ENCODE results near the gene DOCK2. TPM values are rescaled to one million over a fixed set of nuclear protein-coding genes. Genes with fewer than 3 reads are reported as not detected.

Gene DOCK2
- total RNA-seq, 4 donors from 2014 or later: 2.0 to 17.4 (median 7.5) TPM

DNA sequence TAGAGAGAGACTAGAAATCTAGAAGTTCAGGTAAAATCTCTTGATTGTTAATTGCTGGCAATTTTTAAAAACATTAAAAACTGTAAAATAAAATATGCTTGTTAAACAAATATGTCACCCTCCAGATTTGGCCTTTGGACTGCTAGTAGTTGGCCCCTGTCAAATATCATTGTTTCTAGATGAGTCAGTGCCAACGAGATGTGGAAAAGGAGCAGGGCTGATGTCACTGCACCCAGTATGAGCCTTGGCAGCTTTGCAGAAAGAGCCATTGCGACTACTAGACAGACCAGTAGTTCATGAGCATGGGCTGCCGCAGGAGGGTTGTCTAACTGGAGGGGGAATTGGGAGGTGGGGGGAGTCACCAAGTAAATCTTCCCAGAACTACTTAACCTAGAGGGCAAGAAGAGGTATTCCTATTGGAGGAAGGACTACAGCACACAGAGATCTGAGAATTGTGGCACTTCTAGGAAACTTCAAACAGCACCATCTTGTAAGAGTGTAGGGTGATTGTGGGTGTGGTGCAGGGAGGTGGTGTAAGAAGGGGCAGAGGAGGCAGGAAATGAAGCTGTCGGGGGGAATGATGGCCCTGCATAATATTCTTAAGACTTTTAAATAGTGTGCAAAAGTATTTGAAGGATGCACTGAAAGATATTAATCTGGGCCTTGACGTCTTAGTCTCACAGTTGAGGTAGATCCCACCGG lies 7.1 kb upstream of the DOCK2 start:
- intact Hi-C loops (cut with DNase I; ENCODE audit: low total_unique reads): no loop called here
- Histone ChIP-seq H3K4me1 (no peaks in the 10 kb centered on the region), H3K9me3 (no peaks in the 10 kb centered on the region), H3K27me3 (no peaks in the 10 kb centered on the region), H3K4me3 (no peak overlapping the region), H3K36me3 (no peaks in the 10 kb centered on the region), H3K27ac (no peak overlapping the region)
- TF ChIP-seq POLR2A (IDR thresholded peaks at IDR 0.05): no peak
- TF ChIP-seq, protein P1, sequence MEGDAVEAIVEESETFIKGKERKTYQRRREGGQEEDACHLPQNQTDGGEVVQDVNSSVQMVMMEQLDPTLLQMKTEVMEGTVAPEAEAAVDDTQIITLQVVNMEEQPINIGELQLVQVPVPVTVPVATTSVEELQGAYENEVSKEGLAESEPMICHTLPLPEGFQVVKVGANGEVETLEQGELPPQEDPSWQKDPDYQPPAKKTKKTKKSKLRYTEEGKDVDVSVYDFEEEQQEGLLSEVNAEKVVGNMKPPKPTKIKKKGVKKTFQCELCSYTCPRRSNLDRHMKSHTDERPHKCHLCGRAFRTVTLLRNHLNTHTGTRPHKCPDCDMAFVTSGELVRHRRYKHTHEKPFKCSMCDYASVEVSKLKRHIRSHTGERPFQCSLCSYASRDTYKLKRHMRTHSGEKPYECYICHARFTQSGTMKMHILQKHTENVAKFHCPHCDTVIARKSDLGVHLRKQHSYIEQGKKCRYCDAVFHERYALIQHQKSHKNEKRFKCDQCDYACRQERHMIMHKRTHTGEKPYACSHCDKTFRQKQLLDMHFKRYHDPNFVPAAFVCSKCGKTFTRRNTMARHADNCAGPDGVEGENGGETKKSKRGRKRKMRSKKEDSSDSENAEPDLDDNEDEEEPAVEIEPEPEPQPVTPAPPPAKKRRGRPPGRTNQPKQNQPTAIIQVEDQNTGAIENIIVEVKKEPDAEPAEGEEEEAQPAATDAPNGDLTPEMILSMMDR (IDR thresholded peaks at IDR 0.05): no peak
- no peak for DNase-seq

DNA sequence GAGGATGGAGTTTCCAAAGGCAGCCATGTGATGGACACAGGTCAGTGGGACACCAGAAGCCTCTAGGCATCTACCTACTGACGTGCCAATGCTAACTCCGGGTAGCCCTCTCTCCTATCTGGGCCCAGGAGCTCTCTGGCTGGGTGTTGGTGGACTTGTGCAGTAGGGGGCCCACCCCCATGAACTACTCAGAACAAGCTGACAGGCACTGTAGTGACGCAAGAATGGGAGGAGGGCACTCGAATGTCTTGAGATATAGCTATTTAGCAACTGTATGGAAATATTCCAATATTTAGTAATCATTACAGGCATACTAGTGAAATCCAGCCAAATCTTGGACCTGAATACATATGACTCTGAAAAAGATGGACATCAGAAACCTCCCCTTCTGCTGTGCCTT lies 5.7 kb upstream of the DOCK2 start:
- intact Hi-C loops (cut with DNase I; ENCODE audit: low total_unique reads): no loop called here
- Histone ChIP-seq H3K4me1 (no peaks in the 10 kb centered on the region), H3K27ac (no peak overlapping the region), H3K36me3 (no peaks in the 10 kb centered on the region), H3K4me3 (no peak overlapping the region), H3K27me3 (no peaks in the 10 kb centered on the region), H3K9me3 (no peaks in the 10 kb centered on the region)
- TF ChIP-seq POLR2A (IDR thresholded peaks at IDR 0.05): no peak
- TF ChIP-seq, protein P1 (IDR thresholded peaks at IDR 0.05): no peak
- no peak for DNase-seq

DNA sequence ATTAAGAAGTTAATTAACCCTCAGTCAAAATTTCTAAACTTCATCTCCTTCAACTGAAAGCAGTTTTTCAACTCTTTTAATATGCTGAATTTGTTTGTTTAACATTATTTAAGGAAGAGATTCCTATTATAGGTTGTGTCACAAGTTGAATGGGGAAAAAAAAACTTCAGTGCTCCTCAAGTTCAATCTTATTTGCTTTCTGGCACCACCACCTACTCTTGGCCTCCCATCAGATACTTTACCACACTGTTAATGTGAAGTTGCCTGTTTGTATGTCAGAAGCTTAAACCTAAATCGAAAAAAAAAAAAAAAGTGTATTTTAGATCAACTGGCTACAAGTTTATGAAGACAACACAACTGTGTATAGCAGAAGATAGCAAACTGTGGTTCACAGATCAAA lies 4.1 kb upstream of the DOCK2 start:
- Histone ChIP-seq H3K9me3 (no peaks in the 10 kb centered on the region), H3K4me3 (no peak overlapping the region), H3K4me1 (no peaks in the 10 kb centered on the region), H3K27ac (no peak overlapping the region), H3K36me3 (no peaks in the 10 kb centered on the region), H3K27me3 (no peaks in the 10 kb centered on the region)
- intact Hi-C loops (cut with DNase I; ENCODE audit: low total_unique reads): no loop called here
- TF ChIP-seq, protein P1 (IDR thresholded peaks at IDR 0.05): no peak
- no peak for TF ChIP-seq POLR2A (IDR thresholded peaks at IDR 0.05)
- no peak for DNase-seq

DNA sequence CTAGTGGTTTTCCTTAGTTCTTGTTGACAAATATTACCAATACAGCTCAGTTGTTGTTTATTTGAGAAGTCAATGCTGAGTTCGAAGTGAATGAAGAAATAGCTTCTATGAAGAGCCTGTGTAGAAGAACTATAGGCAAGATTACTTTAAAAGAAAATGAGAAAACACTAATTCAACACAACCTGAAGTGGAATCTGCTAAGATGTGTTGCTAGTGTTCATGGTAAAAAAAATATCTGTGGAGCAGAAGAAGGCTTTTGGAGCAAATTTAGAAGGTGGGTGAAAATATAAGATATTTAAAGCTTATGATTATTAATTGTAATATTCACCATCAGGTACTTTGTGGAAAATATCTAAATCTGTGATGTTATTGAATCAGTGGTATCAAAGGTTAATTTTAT lies 2.5 kb upstream of the DOCK2 start:
- no peak for DNase-seq
- TF ChIP-seq, protein P1 (IDR thresholded peaks at IDR 0.05): no peak
- TF ChIP-seq POLR2A (IDR thresholded peaks at IDR 0.05): no peak
- Histone ChIP-seq H3K9me3 (no peaks in the 10 kb centered on the region), H3K36me3 (no peaks in the 10 kb centered on the region), H3K4me3 (no peak overlapping the region), H3K27me3 (no peaks in the 10 kb centered on the region), H3K4me1 (no peaks in the 10 kb centered on the region), H3K27ac (no peak overlapping the region)
- intact Hi-C loops (cut with DNase I; ENCODE audit: low total_unique reads): no loop called here

DNA sequence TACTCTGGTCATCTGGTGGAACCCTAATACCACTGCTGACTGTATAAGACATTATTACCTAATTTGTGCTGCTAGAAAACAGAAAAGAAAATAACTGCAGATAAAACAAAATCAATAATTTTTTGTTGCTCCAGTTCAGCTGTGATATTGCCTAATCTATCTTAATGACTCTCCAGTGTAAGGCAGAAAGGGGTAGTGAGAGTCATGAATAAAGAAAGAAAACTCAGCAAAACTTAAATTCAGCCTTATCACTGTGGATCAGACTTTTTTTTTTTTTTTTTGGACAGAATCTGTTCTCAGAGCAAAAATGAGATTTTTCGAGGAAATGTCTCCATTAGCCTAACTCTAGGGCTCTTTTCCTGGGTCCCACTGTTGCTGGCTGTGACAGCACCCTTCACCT lies 1.1 kb upstream of the DOCK2 start:
- H3K27ac ChIP-seq: no peak overlapping the region
- no peaks in the 10 kb centered on the region for H3K4me1 ChIP-seq
- no peak for TF ChIP-seq POLR2A (IDR thresholded peaks at IDR 0.05)
- TF ChIP-seq, protein P1 (IDR thresholded peaks at IDR 0.05): no peak
- H3K36me3 ChIP-seq: no peaks in the 10 kb centered on the region
- intact Hi-C loops (cut with DNase I; ENCODE audit: low total_unique reads): no loop called here
- H3K9me3 ChIP-seq: no peaks in the 10 kb centered on the region
- no peak overlapping the region for H3K4me3 ChIP-seq
- no peaks in the 10 kb centered on the region for H3K27me3 ChIP-seq
- no peak for DNase-seq

All from uterus (tissue), 4 donors.